ENCODE measurements around the gene GH1. TPM values are rescaled to one million over a fixed set of nuclear protein-coding genes. Genes with fewer than 3 reads are reported as not detected.

The GH1 gene
- total RNA-seq, 3 donors from 2014 or later (not counting 1 experiment from before 2014, with no cell fraction given) = not detected

DNA sequence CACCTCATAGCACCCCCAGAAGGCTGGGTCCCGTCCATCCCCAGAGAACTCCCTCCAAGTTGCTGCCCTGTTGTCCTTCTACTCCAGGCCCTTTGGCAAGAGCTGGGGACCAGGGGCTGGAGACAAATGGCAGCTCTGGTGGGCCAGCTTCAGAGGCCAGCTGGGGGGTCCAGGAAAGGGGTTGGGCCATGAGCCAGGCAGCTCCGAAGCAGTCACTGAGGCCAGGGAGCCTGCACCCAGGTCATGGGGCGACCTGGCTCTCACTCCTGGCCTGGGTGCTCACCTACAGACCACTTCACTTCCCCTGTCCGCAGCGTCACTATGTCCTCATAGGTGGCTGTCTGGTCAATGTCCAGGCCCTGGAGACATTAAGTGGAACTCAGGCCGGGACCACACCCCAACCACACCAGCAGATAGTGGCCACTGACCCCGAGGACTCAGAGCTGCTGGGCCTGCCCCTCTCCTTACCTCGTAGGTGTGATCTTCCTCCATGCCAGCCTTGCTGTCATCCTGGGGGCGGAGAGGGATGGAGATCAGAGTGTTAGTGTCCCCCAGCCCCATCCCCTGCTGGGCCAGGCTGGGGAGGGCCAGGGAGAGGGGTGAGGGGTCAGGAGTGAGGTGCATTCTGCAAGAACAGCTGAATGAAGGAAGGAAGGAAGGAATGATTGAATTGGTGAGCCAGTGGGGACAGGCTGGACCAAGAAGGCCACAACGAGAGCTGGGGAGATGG lies 10.5 kb upstream of the GH1 start:
- H3K36me3 Mint-ChIP-seq = no peaks in the 10 kb centered on the region
- Histone ChIP-seq H3K4me3 (ENCODE audit: low read length) (peak overlapping the region; percentile 51), H3K27ac (ENCODE audit: low read length) (no peak overlapping the region), H3K4me1 (ENCODE audit: control insufficient read depth, insufficient read depth, low read length) (peaks cover 41% of the 10 kb centered on the region), H3K36me3 (ENCODE audit: control insufficient read depth, insufficient read depth, low read length) (peaks cover 14% of the 10 kb centered on the region), H3K9me3 (ENCODE audit: control insufficient read depth, insufficient read depth, low read length) (no peaks in the 10 kb centered on the region), H3K27me3 (ENCODE audit: control insufficient read depth, insufficient read depth, low read length) (no peaks in the 10 kb centered on the region)
- H3K4me1 Mint-ChIP-seq = peaks cover 13 to 30% of the 10 kb centered on the region in 2 donors
- ATAC-seq (no peak), DNase-seq (no peak)
- intact Hi-C loops (cut with micrococcal nuclease) = no loop called here
- H3K27me3 Mint-ChIP-seq (ENCODE audit: low read depth in 2 of 2) = no peaks in the 10 kb centered on the region
- no peak for TF ChIP-seq CTCF (IDR thresholded peaks at IDR 0.05)
- WGBS (ENCODE audit: insufficient coverage) = 86% methylated on average over 10 of the region's 10 CpGs
- H3K4me3 Mint-ChIP-seq = no peak overlapping the region
- no peaks in the 10 kb centered on the region for H3K9me3 Mint-ChIP-seq
- H3K27ac Mint-ChIP-seq = peak overlapping the region in 1 of 2 donors; percentile 65

DNA sequence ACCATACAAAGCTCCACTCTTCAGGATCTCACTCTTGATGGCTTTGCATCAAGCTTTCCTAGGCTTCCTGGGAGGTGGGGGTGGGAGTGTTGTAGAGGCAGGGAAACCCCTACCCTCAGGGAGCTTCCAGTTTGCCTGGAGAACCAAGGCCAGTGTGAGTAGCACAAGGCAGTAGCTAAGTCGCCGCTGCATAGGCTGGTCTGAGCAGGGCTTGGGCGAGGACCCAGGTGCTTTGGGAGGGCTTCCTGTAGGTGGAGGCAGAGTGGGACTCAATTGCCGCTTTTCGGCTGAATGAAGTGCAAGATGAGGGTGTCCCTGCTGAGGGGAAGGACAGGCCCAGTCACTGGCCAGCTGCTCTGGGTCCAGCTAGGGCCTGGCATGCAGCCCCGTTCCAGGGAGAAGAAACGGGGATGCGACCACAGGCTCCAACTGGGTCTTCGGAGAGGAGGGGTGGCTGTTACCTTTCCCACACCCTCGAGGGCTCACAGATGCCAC lies 9.6 kb upstream of the GH1 start:
- peaks cover 14% of the 10 kb centered on the region for H3K36me3 ChIP-seq (ENCODE audit: control insufficient read depth, insufficient read depth, low read length)
- H3K9me3 ChIP-seq (ENCODE audit: control insufficient read depth, insufficient read depth, low read length) = no peaks in the 10 kb centered on the region
- intact Hi-C loops (cut with micrococcal nuclease) = no loop called here
- WGBS (ENCODE audit: insufficient coverage) = 82% methylated on average over 8 of the region's 10 CpGs
- DNase-seq = no peak
- Mint-ChIP-seq H3K9me3 (no peaks in the 10 kb centered on the region), H3K27me3 (ENCODE audit: low read depth in 2 of 2) (no peaks in the 10 kb centered on the region), H3K4me1 (peaks cover 13 to 30% of the 10 kb centered on the region in 2 donors), H3K4me3 (no peak overlapping the region), H3K27ac (no peak overlapping the region), H3K36me3 (no peaks in the 10 kb centered on the region)
- no peaks in the 10 kb centered on the region for H3K27me3 ChIP-seq (ENCODE audit: control insufficient read depth, insufficient read depth, low read length)
- ATAC-seq = no peak
- H3K4me3 ChIP-seq (ENCODE audit: low read length) = no peak overlapping the region
- no peak overlapping the region for H3K27ac ChIP-seq (ENCODE audit: low read length)
- H3K4me1 ChIP-seq (ENCODE audit: control insufficient read depth, insufficient read depth, low read length) = peaks cover 39% of the 10 kb centered on the region
- no peak for TF ChIP-seq CTCF (IDR thresholded peaks at IDR 0.05)

- Histone ChIP-seq H3K4me3 (ENCODE audit: low read length) (no peak overlapping the region), H3K4me1 (ENCODE audit: control insufficient read depth, insufficient read depth, low read length) (peaks cover 35% of the 10 kb centered on the region), H3K27me3 (ENCODE audit: control insufficient read depth, insufficient read depth, low read length) (no peaks in the 10 kb centered on the region), H3K36me3 (ENCODE audit: control insufficient read depth, insufficient read depth, low read length) (peaks cover 14% of the 10 kb centered on the region), H3K9me3 (ENCODE audit: control insufficient read depth, insufficient read depth, low read length) (no peaks in the 10 kb centered on the region), H3K27ac (ENCODE audit: low read length) (peak overlapping the region; percentile 49)
- 66% methylated on average over 7 of the region's 8 CpGs for WGBS (ENCODE audit: insufficient coverage)
- Mint-ChIP-seq H3K4me1 (peaks cover 11 to 27% of the 10 kb centered on the region in 2 donors), H3K9me3 (no peaks in the 10 kb centered on the region), H3K27ac (no peak overlapping the region), H3K27me3 (ENCODE audit: low read depth in 2 of 2) (no peaks in the 10 kb centered on the region), H3K36me3 (no peaks in the 10 kb centered on the region), H3K4me3 (no peak overlapping the region)
- DNase-seq = no peak
- TF ChIP-seq CTCF (IDR thresholded peaks at IDR 0.05) = no peak
- intact Hi-C loops (cut with micrococcal nuclease) = no loop called here
- ATAC-seq = no peak
Observed at GRCh38 chr17:63927464-63928171, 9.0 kb upstream of the GH1 start.
